Brain pericyte (primary cell): Measurements from ENCODE around the gene KIAA0319L.

Experiments
- DNase-seq: peaks from one replicate; pipeline ENCODE4 v3.0.0-alpha.2; 2012; ENCODE audit warnings: low read depth, low spot score

Gene KIAA0319L

DNA sequence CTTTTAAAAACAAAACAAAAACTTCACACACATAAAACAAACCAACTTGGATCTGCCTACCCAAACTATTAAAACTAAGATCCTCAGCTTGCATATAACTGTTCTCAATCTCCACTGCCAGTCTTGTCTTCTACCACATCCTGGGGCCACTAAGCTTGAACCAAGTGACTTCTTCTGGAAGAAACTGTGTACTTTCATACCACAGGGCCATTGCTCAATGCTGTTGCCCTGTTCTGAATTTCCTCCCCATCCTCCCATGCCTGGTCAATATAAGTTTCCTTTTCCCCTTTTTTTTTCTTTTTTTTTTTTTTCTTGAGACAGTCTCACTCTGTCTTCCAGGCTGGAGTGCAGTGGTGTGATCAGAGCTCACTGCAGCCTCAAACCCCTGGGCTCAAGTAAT lies 109.9 kb downstream of the KIAA0319L start:
- DNase-seq: no peak

DNA sequence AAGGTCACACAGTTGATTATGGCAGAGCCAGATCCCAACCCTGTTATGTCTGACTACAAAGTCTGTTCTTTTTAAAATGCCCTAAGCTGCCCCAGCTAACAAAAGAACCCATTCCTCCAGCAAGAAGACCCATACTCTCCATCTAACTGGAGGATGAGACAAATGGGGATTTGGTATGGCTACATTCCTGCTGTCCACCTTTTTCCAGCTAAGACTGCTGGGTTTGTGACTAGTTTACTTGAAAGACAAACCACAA lies 112.8 kb downstream of the KIAA0319L start:
- no peak for DNase-seq

DNA sequence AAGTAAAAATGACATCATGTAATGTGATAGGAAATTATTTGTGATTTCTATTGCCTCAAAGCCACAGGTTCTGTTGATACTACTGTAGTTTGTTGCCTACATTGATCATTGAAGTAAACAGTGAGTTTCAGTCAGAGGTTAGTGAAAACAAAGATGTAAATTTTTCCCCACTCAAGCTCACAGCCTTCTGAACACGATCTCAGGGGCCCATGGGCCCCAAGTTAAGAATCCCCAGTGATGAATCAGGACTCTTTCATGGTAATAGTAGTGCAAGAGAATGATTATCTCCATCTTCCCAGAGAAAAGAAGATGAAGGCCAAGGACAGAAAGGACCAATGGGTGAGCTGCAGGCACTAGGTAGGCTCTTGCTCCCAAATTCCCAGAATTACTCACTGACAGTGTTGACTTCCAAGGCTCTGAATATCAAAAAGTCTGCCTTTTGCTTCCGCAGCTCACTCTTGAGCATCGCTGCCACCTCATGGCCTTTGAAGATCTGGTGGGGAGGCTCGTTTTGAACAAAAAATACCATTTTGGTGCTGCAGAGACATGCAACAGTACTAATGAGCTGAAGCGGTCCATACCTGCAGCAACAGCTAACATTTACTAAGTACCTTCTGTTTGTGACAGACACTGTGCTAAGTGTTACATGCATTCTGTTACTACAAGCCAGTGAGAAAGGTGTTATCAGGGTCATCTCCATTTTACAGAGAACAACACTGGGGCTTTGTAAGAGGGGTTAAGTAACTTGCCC lies 113.3 kb downstream of the KIAA0319L start:
- no peak for DNase-seq

DNA sequence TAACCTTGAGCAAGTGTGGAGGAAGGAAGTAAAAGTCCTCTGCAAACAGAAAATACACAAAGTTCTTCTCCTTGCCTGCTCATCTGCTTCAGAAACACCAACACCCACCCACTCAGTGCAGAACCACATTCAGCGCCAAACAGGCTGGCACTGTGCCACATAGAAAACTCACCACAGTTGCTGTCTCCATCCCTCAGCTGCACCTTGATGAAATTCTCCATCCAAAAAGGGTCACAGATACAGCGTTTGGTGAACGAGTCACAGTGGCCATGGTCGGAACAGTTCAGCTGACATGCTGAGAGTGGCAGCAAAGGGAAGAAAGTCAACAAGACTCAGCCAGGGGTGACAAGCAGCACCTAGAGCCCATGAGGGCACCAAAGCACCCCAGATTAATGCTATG lies 114.5 kb downstream of the KIAA0319L start:
- DNase-seq: no peak

DNA sequence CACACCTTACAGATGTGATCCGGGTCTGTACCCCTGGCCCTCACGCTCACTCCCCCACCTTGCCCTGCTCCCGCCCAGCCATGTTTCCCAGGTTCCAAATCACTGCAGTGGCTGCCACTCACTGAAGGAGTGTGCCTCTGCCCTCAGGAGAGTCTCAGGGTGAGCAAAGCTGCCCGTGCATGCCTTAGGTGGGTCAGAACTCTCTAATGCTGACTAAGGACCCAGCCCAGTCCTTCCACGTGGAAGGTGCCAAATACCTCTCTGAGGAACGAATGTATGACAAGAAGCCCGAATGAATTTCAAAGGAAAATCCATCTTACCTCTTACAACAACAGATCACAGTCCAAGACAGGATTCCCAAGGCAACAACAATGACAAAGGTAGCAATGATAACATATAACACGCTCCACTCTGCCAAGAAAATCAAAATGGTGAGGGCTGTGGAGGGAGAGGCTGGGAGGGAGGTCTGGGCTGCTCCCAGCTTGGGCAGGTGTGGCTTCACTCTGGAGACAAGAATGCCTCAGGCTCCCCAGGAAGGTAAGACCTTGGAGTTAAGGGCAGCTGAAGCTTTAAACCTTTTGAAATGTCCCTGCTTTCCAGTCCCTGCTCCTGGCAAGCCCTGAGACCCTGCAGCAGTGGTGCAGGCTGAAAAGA lies 115.2 kb downstream of the KIAA0319L start:
- DNase-seq: no peak

DNA sequence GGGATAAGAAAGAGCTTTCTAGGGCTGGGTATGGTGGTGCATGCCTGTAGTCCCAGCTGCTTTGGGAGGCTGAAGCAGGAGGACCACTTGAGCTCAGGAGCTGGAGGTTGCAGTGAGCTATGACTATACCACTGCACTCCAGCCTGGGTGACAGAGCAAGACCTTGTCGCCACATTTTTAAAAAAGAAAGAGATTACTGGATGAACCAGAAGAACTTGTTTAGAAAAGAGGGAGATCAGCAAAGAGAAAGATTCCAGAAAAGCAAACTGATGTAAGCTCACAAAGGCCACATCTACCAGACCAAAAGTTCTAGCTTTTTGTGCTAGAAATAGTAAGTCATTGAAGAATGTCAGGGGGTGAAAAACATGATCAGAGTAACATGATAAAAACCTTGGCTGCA lies 117.6 kb downstream of the KIAA0319L start:
- DNase-seq: no peak

DNA sequence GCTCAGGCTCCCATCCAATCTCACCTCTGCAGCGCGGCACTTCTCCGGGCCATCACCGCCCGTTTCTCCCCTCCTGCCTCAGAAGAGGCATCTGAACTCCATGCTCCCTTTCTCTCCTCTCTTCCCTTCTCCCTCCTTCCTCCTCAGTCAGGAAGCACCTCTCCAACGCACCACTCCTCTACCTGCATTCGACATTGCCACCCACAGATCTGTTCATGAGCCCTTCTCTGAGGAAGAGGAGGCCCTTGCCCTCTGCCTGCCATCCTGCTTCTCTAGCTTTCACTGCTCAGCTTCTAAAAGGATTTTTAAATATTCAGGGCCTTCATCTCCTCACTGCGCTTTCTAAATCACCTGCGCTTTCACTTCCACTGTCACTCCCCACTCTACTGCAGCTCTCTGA lies 120.0 kb downstream of the KIAA0319L start:
- DNase-seq: no peak

DNA sequence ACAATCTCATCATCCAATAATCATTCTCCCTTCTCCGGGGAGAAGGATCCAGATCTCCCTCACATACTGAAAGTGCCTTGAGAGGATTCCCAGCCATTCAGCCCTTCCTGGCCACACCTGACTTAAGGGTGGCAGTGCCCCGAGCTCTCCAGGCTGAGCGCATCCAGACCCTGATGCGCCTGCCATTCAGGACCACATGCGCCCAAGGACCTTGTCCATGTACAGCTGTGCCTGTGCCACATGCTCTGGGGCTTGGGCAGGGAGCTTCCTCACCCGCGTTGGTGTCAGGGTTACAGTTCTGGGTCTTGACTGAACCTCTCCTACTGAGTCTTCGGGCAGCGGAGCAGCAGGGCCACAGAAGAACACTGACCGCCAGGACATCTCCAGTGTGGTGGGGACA lies 121.1 kb downstream of the KIAA0319L start:
- no peak for DNase-seq

DNA sequence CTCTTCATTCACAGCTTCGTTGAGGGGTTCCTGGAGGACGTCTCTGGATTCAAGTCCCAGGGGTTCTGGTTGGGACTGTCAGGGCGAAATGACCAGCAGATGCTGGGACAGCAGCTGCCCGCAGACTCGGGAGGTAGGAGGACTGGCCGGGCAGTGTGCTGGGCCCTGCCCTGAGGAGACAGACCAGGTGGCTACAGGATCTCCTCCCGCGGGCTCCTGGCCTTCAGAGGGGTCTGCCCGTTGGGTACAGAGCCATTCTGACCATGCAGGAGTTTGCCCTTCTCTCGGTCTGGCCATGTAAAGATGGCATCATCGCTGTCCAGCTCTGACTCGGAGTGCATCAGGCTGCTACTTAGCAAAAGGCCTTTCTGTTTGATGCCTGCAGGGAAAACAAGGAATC lies 122.5 kb downstream of the KIAA0319L start:
- no peak for DNase-seq

DNA sequence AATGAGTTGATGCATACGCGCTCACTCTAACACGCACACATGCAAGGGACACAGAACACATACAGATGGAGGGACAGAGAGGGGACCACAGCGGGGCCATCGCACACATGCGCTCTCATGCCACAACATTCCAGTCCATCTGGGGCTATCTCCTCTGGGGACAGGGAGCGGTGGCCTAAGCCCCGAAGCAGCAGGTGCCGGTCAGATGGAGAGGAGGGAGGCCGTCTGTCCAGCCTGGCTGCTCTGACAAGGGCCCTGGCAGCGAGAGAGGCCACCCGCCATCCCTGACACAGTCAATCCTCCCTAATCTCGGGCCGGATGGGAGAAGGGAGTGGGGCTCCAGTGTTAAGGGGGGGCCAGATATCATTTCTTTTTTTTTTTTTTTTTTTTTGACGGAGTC lies 123.5 kb downstream of the KIAA0319L start:
- DNase-seq: no peak

DNA sequence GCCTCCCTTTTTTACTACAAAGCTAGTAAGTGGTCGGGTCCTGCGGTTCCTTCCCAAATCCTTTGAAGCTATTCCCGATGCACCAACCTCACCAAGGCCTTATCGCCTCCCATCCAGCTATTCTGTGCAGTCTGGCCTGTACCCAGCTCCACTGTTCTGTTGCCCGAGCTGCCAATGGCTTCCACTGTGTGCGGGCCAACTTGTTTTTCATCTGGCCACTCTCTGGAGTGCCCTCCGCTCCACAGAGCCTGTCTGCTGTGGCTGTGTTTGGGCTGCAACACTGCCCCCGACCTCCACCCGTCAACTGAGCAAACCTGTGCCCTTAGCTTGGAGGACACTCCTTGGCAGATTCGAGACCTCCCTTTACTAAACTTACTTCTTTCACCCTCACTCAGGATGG lies 125.0 kb downstream of the KIAA0319L start:
- DNase-seq: no peak

DNA sequence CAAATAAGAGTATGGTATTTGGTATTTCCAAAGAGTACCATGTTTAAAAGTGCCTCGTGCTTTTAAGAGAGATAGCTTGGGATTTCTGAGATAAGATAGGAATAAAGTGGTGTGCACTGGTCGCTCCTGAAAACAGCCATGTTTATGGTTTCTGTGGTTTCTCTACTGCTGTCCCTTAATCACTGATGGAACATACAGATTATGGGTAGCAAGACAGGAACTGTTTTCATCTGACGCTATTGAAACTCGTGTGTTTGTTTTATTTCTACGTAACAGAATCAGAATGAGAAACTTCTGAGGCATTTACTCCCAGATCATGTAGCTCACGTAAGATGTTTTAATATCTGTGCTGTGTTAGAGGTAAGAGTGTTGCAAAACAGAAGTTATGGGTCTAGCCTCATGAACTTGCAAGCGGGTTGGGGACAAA lies 126.0 kb downstream of the KIAA0319L start:
- no peak for DNase-seq

DNA sequence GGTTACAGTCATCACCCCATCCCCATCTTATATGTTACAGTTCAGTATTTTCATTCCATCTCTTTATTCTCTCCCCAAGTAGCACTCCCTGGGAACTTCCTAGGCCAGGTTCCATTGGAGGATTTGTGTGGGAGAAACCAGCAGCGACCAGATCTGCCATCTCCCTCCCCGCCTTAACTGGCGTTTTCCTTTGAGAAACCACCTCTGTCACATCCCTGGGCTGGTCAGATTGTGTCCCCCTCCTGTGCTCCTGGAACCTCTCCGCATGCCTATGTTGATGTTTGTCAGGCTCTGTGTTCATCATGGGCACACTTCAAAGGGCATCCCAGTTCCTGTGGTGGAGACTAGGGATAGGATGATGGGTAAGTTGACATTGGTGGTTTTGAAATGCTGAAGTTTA lies 126.4 kb downstream of the KIAA0319L start:
- no peak for DNase-seq

DNA sequence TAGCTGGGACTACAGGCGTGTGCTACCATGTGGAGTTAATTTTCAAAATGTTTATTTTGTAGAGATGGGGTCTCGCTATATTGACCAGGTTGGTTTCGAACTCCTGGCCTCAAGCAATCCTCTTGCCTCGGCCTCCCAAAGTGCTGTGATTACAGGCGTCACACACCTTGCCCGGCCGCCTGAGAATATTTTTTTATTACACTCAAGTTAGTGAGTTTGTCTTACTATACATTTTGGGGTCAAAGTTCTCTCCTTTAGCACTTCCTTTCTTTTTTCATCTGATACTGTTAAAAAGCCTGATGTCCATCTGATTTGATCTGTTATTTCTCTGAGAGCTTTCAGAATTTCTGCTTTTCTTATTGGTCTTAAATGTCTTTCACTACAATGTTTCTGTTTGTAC lies 128.8 kb downstream of the KIAA0319L start:
- no peak for DNase-seq

DNA sequence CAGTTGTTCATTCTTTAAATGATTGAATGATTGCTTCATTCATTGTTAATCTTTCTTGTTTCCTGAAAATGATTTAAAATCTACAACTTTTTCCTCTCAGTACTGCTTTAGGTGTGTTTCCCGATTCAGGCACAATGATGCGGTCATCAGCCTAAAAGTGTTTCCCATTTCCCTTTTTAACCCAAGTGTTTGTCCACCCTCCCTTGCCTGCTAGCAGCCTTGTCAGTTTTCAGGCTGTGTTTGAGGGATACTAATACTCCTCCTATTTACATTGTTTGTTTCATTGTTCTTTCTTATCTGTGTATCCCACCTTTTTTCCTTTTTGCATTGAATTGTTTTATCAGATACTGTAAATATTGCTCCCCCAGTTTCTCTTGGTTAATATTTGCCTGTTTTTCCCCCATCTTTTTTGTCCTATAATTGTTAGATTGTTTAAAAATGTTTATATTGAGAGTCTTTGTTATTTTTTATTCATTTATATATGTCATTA lies 131.1 kb downstream of the KIAA0319L start:
- DNase-seq: no peak

DNA sequence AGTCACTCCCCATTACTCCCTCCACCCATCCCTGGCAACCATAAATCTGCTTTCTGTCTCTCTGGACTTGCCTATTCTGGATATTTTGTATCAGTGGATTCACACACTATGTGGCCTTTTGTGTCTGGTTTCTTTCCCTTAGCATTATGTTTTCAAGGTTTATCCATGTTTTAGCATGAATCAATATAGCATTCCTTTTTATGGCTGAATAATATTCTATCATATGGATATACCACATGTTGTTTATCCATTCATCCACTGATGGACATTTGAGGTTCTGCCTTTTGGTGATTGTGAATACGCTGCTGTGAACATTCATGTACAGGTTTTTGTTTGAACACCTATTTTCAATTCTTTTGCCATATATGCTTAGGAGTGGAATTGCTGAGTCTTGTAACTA lies 148.3 kb downstream of the KIAA0319L start:
- DNase-seq: no peak

DNA sequence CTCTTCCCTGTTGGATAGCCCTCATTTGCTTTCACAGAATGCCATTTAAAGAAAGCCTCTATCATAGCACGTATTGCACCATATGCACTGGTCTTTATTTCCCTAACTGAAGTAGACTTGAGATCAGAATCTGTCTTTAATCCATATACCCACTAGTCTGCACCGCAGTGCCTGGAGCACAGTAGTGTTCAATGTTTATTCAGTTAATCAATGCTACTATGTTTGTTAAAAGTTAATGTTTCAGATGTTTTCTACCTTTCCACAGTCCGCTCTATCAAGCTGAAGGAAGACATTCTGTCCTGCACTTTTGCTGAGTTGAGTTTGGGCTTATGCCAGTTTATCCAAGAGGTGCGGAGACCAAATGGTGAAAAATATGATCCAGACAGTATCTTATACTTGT lies 149.5 kb downstream of the KIAA0319L start:
- no peak for DNase-seq

DNA sequence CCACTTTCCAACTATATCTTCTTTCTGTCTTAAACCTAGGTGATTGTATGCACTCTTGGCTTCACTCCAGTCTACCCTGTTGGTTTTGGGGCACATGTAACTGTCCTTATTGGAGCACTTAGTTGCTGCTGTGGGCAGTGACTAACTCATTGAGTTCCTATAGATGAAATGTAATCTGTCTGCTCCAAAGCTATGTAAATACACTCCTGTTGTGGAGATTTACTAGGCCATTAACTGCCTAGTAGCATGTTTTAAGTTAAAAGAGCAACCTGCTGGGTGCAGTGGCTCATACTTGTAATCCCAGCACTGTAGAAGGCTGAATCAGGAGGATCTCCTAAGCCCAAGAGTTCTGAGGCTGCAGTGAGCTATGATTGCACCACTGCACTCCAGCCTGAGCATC lies 151.1 kb downstream of the KIAA0319L start:
- DNase-seq: no peak

DNA sequence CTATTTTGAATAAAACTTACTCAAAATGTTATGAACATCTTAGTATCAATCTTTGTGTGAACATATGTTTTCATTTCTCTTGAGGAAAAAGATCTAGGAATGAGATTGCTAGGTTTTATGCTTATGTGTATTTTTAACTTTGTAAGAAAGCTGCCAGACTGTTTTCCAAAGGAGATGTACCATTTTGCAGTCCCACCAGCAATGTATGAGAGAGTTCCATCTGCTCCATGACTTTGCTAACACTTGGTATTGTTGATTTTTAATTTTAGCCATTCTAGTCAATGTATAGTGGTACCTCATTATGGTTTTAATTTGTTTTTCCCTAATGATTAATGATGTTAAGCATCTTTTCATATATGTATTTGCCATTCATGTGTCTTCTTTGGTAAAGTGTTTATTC lies 156.2 kb downstream of the KIAA0319L start:
- no peak for DNase-seq

DNA sequence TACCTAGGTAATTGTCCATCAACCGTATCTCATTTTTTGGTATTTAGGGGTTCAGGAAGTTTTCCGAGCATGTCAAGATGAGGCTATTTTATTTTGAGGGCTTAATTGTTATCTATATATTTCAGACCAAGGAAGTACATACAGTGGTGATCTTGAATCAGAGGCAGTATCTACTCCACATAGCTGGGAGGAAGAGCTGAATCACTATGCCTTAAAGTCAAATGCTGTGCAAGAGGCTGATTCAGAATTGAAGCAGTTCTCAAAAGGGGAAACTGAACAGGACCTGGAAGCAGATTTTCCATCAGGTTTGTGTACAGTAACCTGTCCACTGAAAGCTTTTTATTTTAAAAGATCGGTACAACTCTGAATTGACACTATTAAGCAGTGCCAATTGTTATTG lies 158.5 kb downstream of the KIAA0319L start:
- no peak for DNase-seq

DNA sequence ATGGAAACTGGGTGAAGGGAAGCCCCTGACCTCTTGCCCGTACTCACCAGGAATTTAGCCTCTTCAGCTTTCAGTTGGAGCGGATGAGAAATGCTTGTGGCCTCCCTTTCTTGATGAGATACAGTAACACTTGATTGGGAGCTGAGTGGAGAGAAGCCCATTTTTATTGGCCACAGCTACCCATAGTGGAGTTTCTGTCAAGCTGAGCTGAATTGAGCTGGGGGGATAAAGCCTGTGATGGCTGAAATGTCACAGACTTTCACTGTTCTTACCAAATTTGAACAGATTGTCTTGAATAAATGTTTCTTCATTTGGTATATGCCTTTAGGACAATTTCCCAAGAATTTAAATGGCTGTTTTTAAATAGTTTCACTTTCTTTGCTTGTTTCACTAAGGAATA lies 162.8 kb downstream of the KIAA0319L start:
- no peak for DNase-seq

DNA sequence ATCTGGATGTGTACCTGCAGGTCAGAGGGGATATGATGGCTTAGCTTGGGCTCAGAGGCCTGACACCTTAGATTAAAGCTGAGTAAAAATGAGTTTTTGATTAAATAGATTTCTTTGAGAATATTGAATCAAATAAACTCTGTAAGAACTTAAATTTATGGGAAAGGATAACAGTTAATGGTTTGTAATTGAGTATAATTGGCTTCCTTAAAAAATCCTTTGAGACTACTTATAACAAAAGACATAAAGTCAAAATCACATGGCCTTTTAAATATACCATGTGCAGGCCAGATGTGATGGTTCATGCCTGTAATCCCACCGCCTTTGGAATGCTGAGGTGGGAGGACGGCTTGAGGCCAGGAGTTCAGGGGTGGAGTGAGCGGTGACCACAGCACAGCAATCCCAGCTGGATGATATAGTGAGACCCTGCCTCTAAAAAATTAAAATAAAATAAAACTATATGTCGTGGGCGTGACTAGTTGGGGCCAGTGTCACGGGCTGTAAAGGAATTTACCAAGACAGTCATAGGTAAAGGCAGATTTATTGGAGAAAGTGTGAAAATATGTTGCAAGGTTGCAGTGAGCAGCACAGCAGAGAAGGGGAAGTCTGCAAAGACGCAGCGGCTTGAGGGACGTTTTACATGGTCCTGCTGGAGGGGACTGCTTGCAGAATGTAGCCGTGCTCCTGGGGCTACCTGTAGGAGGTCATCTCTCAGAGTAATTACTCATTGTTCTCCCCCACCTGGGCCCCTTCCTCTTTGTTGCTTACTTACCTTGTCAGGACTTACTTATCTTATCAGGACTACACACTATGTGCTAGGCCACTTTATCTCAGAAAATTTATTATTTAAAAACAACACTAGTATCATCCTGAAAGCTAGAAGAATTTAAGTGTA lies 166.4 kb downstream of the KIAA0319L start:
- DNase-seq: no peak

DNA sequence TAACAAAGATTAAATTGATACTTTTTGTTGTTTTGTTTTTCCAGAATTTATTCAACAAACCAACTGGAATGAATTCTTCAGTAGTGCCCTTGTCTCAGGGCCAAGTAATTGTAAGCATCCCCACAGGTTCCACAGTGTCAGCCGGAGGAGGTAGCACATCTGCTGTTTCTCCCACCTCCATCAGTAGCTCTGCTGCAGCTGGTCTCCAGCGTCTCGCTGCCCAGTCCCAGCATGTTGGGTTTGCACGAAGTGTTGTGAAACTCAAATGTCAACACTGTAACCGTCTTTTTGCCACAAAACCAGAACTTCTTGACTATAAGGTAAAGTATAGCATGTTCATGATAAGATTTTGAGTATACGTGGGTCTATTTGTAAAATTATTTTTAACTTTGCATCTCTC lies 170.2 kb downstream of the KIAA0319L start:
- DNase-seq: no peak
